ENCODE measurements around the gene MRPS35. TPM values are rescaled to one million over a fixed set of nuclear protein-coding genes. Genes with fewer than 3 reads are reported as not detected.

Gene MRPS35
- total RNA-seq, 1 experiment from 2014 or later = 117 TPM

GRCh38 chr12:27709932-27710591 is 570 bp upstream of the MRPS35 start:
- H3K9me3 ChIP-seq (ENCODE audit: low read length) = no peaks in the 10 kb centered on the region
- peak overlapping the region; percentile 87 for H3K4me3 ChIP-seq (ENCODE audit: low read length)
- ATAC-seq = peak; percentile 74
- H3K9ac ChIP-seq (ENCODE audit: low read length) = peak overlapping the region; percentile 87
- H3K27ac ChIP-seq (ENCODE audit: low read length) = peak overlapping the region; percentile 65
- peaks cover 17% of the 10 kb centered on the region; the same call in 1 of the 2 replicates for H4K20me1 ChIP-seq (ENCODE audit: low read length)
- H2AFZ ChIP-seq (ENCODE audit: low read length) = peak overlapping the region; percentile 97
- peaks cover 15% of the 10 kb centered on the region; the same call in 1 of the 2 replicates for H3K36me3 ChIP-seq (ENCODE audit: low read depth, low read length)
- H3K27me3 ChIP-seq (ENCODE audit: low read length) = no peaks in the 10 kb centered on the region
- ChIA-PET POLR2A (ENCODE audit: unreplicated experiment) (interaction anchor here (0.7 to 1.0 kb wide), 2 partner anchors 14 to 131 kb away, joined by 3 to 6 read pairs; partner anchors contain the start of gene REP15), CTCF (no interaction called here)
- intact Hi-C loops (cut with micrococcal nuclease) = loop anchor here (10.0 kb wide), 1 partner anchor 185 kb away; the partner anchor contains the start of gene PPFIBP1
- TSS peak; percentile 90 for BruUV-seq (replicated peaks)
- no peaks in the 10 kb centered on the region for H3K9me2 ChIP-seq (replicated peaks; ENCODE audit: low read length)
- H3K4me1 ChIP-seq (ENCODE audit: insufficient read depth, low read length) = peaks cover 8% of the 10 kb centered on the region
- H3K4me2 ChIP-seq (ENCODE audit: low read length) = peak overlapping the region; percentile 88
- TF ChIP-seq EZH2 (IDR thresholded peaks at IDR 0.05; ENCODE audit: low read length, unreplicated experiment) = no peak
- no peak for TF ChIP-seq EZH2phosphoT487 (IDR thresholded peaks at IDR 0.05; ENCODE audit: borderline replicate concordance, low read length)
- TF ChIP-seq CTCF (conservative IDR thresholded peaks at IDR 0.05; ENCODE audit: low read depth, low read length) = no peak
- no peaks in the 10 kb centered on the region for H3F3A ChIP-seq (ENCODE audit: low read length, unreplicated experiment)
- peaks cover 47% of the 10 kb centered on the region for H3K79me2 ChIP-seq (ENCODE audit: low read length)
- DNase-seq = peak; percentile 77

GRCh38 chr12:27711317-27711682 is 668 bp downstream of the MRPS35 start:
- Histone ChIP-seq H2AFZ (ENCODE audit: low read length) (peak overlapping the region; percentile 97), H3K36me3 (ENCODE audit: low read depth, low read length) (peaks cover 21% of the 10 kb centered on the region), H3K4me2 (ENCODE audit: low read length) (peak overlapping the region; percentile 88), H3K27ac (ENCODE audit: low read length) (peak overlapping the region; percentile 65), H3K27me3 (ENCODE audit: low read length) (no peaks in the 10 kb centered on the region), H3K4me3 (ENCODE audit: low read length) (peak overlapping the region; percentile 87), H3K9me3 (ENCODE audit: low read length) (no peaks in the 10 kb centered on the region), H3K4me1 (ENCODE audit: insufficient read depth, low read length) (peaks cover 15% of the 10 kb centered on the region), H4K20me1 (ENCODE audit: low read length) (peaks cover 17% of the 10 kb centered on the region; the same call in 1 of the 2 replicates), H3K9ac (ENCODE audit: low read length) (peak overlapping the region; percentile 87), H3K9me2 (replicated peaks; ENCODE audit: low read length) (no peaks in the 10 kb centered on the region), H3K79me2 (ENCODE audit: low read length) (peaks cover 56% of the 10 kb centered on the region), H3F3A (ENCODE audit: low read length, unreplicated experiment) (no peaks in the 10 kb centered on the region)
- ChIA-PET POLR2A (ENCODE audit: unreplicated experiment) (no interaction called here), CTCF (no interaction called here)
- BruUV-seq (replicated peaks) = no TSS peak
- TF ChIP-seq EZH2 (IDR thresholded peaks at IDR 0.05; ENCODE audit: low read length, unreplicated experiment) (no peak), CTCF (conservative IDR thresholded peaks at IDR 0.05; ENCODE audit: low read depth, low read length) (peak; percentile 29; the same call in 1 of the 2 replicates), EZH2phosphoT487 (IDR thresholded peaks at IDR 0.05; ENCODE audit: borderline replicate concordance, low read length) (no peak)
- ATAC-seq (peak; percentile 29), DNase-seq (peak; percentile 53)
- intact Hi-C loops (cut with micrococcal nuclease) = no loop called here

GRCh38 chr12:27711967-27712366 is 1.3 kb downstream of the MRPS35 start:
- Histone ChIP-seq H3K4me2 (ENCODE audit: low read length) (peak overlapping the region; percentile 88), H3F3A (ENCODE audit: low read length, unreplicated experiment) (no peaks in the 10 kb centered on the region), H3K4me3 (ENCODE audit: low read length) (peak overlapping the region; percentile 87), H3K79me2 (ENCODE audit: low read length) (peaks cover 56% of the 10 kb centered on the region), H4K20me1 (ENCODE audit: low read length) (peaks cover 17% of the 10 kb centered on the region; the same call in 1 of the 2 replicates), H3K36me3 (ENCODE audit: low read depth, low read length) (peaks cover 23% of the 10 kb centered on the region), H3K9ac (ENCODE audit: low read length) (peak overlapping the region; percentile 87; the same call in 1 of the 2 replicates), H3K27me3 (ENCODE audit: low read length) (no peaks in the 10 kb centered on the region), H3K9me2 (replicated peaks; ENCODE audit: low read length) (no peaks in the 10 kb centered on the region), H2AFZ (ENCODE audit: low read length) (no peak overlapping the region), H3K27ac (ENCODE audit: low read length) (no peak overlapping the region), H3K9me3 (ENCODE audit: low read length) (no peaks in the 10 kb centered on the region), H3K4me1 (ENCODE audit: insufficient read depth, low read length) (peaks cover 15% of the 10 kb centered on the region)
- ChIA-PET POLR2A (ENCODE audit: unreplicated experiment) (no interaction called here), CTCF (no interaction called here)
- TF ChIP-seq EZH2phosphoT487 (IDR thresholded peaks at IDR 0.05; ENCODE audit: borderline replicate concordance, low read length) (no peak), CTCF (conservative IDR thresholded peaks at IDR 0.05; ENCODE audit: low read depth, low read length) (no peak), EZH2 (IDR thresholded peaks at IDR 0.05; ENCODE audit: low read length, unreplicated experiment) (no peak)
- DNase-seq (no peak), ATAC-seq (no peak)
- BruUV-seq (replicated peaks) = no TSS peak
- intact Hi-C loops (cut with micrococcal nuclease) = no loop called here
